HPDE6-E6E7 (cell line): ENCODE measurements around the gene OGG1.
"Not testable (repeated sequence)": the region's sequence is repeated elsewhere in the genome, so short reads cannot be mapped to it uniquely, and the experiment has no call there.

Source experiments
- DNase-seq: peaks from one replicate; pipeline ENCODE4 v3.0.0; 2011; ENCODE audit warnings: missing footprints; ENCODE audit errors: extremely low spot score

OGG1 gene

DNA sequence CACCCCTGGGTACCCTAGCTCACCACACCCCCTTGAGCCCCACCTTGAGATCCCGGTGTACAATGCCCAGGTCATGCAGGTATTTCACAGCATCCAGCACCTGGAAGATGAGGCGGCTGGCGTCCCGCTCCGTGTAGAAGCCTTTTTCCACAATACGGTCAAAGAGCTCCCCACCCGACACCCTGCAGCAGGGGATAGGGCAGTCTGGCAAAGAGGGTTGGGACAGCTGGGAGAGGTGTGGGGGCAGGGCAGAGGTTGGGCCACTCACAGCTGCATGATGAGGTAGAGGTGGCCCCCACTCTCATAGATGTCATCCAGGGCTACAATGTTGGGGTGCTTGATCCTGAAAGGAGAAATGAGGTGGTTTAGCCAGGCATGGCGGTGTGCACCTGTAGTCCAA is 13.1 kb downstream of the OGG1 start:
- no peak for DNase-seq

DNA sequence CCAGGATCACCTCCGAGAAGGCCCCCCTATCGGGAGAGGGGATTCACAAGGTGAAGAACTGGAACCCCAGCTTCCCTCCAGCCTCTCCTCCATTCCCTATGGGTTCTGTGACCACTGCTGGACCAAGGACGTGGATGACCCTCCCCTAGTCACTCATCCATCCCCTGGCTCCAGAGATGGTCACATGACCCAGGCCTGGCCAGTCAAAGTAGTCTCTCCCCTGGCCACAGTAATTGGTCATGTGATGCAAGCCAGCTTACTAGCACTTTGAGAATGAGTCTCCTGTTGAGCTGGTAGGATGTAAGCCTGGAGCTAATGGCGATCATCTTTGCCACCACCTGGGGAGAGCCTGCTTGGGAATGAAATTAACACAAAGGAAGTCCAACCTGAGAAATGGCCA is 16.1 kb downstream of the OGG1 start:
- no peak for DNase-seq

GRCh38 chr3:9767418-9767817 is 17.7 kb downstream of the OGG1 start:
- DNase-seq: no peak

DNA sequence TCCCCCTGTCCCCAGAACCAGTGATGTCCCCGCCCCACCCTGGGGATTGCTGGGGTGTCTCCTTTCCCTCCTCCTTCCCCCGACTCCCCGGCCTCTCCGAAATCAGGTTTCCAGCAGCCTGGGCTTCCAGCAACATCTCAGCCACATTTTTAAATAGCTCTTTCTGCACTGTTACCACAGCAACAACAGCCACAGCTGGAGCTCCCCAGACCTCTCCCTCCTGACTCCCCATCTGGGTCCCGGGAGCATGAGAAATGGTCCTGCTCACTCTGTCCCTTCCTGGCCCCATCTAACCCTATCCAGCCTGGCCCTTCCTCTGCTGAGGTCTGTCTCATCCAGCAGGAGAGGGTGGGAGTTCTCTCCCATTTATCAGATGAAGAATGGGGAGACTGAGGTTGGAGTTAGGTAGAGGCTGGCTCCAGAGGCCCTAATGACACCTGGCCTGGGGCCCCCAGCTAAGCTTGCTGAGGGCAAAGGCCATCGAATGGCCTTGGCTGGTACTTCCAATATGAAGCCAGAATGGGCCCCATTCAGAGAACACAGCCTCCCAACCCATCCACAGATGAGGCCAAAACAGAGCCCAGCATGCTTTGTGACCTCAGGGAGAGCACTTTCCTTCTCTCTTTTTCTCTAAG is 18.5 kb downstream of the OGG1 start:
- no peak for DNase-seq

DNA sequence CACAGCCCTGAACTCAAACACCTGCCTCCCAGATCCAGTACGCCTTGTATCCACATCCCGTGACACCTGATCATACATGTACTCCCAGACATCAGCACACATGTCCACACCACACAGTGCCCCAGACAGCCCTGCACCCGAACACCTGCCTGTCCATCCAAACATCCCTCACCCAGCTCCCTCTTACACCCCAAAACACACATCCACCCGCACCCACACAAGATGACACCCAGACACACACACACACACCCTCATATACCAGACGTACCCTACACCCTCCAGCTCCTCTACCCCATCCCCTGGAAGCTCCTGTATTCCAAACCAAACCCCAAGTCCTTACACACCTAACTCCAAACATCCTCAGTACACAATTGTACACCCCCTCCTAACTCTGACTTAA is 19.3 kb downstream of the OGG1 start:
- no peak for DNase-seq

DNA sequence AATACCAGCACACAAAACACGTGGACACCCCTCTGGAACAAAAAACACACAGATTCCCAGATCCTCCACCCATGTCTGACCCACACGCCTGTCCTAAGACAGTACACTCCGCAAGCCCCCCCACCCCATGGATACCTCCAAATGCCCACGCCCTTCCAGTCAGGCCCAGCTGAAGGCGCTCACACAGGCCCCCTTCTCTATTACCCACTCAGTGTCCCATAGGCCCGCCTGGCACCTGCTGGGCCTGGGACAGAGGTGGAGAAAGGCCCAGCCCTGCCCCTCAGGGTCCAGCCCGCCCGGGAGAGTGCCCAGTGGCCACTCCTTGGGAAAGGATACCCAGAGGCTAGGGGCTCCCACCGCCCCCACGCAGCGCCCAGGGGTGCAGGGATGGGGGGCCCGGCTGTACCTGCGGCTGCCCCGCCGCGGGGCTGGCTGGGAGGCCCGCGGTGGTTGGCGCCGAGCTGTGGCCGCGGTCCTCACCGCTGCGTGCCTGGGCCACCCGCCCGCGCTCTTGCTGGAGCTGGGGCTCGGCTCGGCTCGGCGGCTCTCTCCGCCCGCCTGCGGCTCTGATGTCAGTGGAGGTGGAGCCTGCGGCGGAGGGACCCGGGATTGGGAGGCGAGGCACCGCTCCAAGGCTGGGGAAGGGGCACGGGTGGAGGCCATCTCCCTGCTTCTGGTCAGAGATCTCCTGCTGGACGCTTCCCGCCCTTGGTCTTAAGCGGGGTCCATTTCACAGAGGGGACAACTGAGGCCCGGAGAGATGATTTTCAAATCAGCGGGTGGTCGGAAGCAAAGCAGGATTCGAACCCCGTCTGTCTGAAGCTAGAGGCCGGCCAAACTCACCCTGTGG is 19.9 kb downstream of the OGG1 start, which contains the start of gene CAMK1:
Gene CAMK1, minus strand, starts transcription at position 522 of the 850 bp plus-strand sequence. CDS start 2,198 bp downstream, outside the sequence.
- DNase-seq: peak; percentile 47

GRCh38 chr3:9770276-9770812 is 20.6 kb downstream of the OGG1 start:
- no peak for DNase-seq

DNA sequence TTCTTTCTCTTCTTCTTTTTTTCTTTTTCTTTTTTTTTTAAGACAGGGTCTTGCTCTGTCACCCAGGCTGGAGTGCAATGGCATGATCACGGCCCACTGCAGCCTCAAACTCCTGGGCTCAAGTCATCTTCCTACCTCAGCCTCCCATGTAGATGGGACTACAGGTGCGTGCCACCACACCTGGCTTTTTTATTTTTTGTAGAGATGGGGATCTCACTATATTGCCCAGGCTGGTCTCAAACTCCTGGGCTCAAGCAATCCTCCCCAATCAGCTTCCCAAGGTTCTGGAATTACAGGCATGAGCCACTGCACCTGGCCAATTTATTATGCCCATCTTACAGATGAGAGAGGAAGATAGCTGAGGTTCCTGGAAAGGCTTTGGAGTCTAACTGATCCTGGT is 21.3 kb downstream of the OGG1 start:
- not testable (repeated sequence) for DNase-seq

GRCh38 chr3:9776896-9777693 is 27.3 kb downstream of the OGG1 start:
- DNase-seq: no peak

- no peak for DNase-seq
Measured at GRCh38 chr3:9777694-9778021, 27.9 kb downstream of the OGG1 start.

DNA sequence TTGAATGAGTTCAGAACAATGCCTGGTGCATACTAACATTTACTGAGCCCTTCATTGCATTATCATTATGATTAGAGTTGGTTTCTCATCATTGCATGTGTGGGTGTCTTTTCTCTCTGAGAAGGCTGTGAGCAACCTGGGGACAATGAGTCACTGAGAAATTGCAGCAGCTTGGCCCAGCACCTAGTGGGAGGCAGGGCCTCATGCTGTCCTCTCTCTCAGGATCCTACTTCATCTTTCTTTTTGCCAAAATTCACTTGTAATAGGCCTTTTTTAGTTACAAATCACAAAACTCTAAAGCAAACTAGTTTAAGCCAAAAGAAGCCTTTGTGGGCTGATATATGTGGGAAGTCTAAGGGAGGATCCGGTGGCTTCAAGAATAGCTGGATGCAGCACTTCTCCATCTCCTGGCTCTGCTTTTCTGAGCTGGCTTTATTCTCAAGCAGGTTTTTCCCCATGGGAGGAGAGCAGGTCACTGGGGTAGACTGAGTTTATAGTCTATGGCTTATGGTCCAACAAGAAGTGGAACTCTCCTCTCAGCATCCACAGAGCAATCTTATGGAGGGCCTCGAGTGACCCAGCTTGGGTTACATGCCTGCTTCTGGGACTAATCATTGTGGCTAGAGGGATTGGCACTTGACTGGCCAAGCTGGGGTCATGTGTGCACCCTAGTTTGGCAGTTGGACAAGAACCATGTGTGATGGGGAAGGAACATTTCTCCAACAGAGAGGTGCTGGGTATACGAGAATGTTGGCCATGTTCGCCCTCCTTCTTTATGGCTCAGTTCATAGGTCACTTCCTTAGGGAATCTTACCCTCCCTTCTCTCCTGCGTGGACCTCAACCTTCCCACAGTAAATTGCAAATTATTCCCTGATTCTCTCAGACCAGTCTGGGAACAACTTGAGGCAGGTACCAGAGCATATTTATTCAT is 28.7 kb downstream of the OGG1 start:
- DNase-seq: no peak

DNA sequence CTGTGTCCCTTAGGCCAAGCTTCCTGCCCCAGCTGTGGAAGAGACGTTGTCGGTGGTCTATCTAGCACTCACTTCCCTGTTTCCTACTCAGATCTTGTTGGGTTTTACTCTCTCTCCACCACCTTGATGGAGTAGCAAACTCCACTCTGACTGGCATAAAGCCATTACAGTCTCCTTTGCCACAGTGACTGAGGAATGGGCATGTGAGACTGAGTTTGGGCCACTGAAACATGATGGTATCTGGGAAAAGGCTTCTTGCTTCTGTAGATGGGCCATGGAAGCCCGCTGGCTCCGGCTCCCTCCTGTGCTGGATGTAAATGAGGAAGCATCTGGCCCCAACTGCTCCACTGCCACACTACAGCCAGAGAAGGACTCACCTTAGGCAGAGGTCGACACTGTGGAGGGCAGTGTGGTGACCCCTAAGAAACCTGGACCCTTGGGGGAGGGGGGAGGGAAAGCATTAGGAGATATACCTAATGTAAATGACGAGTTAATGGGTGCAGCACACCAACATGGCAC is 29.4 kb downstream of the OGG1 start:
- DNase-seq: no peak

GRCh38 chr3:9779721-9780457 is 30.1 kb downstream of the OGG1 start:
- DNase-seq: no peak

- DNase-seq: no peak
Measured at GRCh38 chr3:9780458-9780812, 30.7 kb downstream of the OGG1 start.

DNA sequence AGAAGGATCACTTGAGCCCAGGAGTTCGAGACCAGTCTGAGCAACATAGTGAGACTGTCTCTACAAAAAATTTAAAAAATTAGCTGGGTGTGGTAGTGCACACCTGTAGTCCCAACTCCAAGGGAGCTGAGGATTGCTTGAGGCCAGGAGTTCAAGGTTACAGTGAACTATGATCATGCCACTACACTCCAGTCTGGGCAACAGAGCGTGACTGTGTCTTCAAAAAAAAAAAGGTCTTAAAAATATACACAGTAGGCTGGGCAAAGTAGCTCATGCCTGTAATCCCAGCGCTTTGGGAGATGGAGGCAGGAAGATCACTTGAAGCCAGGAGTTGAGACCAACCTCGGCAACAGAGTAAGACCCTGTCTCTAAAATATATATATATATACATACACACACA is 31.2 kb downstream of the OGG1 start:
- DNase-seq: no peak

DNA sequence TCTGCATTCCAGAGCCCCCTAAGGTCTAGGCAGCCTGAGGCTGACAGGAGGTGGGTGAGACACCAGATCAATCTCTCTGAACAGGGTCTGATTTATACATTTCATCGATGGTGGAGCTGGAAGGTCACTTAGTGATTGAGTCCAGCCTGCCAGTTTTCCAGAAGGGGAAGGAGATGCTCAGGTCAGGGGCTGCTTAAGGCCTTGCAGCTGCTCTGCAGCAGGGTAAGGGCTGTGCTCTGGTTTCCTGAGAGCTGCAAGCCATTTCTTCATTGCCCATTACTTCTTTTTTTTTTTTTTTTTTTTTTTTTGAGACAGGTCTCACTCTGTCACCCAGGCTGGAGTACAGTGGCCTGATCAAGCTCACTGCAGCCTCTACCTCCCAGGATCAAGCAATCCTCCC is 31.8 kb downstream of the OGG1 start:
- DNase-seq: no peak

- DNase-seq: no peak
Measured at GRCh38 chr3:9781978-9782603, 32.3 kb downstream of the OGG1 start.

- no peak for DNase-seq
Measured at GRCh38 chr3:9782770-9783169, 33.0 kb downstream of the OGG1 start.

- DNase-seq: no peak
Measured at GRCh38 chr3:9783954-9784353, 34.2 kb downstream of the OGG1 start.

DNA sequence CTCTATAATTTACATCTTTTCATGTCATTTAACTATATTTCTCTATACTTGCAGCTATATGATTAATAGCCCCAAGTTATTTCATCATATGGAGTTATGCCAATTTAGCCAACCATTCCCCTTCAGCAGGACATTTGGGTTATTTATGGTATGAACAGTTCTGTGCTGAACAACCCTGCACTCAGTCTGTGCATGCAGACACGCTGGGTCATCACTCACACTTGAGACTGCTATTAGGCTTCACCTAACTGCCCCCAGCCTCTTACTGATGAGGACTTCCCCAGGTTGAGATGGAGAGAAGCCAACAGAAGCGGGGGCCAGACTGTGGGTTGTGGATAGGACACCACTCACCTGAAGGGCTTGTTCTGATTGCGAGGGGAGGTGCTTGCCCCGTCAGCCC is 35.2 kb downstream of the OGG1 start:
- DNase-seq: no peak
